Measurements from ENCODE around the gene TNFRSF21.

Gene TNFRSF21

GRCh38 chr6:47309291-47310130 is at the start of gene TNFRSF21:
Gene TNFRSF21 (minus strand): TSS chr6:47309905. CDS start chr6:47309511, 394 bp downstream.
- Histone ChIP-seq H3K9me3 (no peaks in the 10 kb centered on the region), H3K27ac (no peak within 1 kb of the TSS)

GRCh38 chr6:47358440-47359225 is 48.9 kb upstream of the TNFRSF21 start:
- H3K27me3 ChIP-seq: no peaks in the 10 kb centered on the region
- no peaks in the 10 kb centered on the region for H3K9me3 ChIP-seq
- TF ChIP-seq CTCF (IDR thresholded peaks at IDR 0.05): no peak
- peaks cover 0 to 6% of the 10 kb centered on the region in 2 experiments for H3K4me1 ChIP-seq (ENCODE audit: control insufficient read depth in 1 of 2, insufficient read depth in 1 of 2, low read depth in 1 of 2, low read length in 1 of 2)
- H3K27ac ChIP-seq: no peak overlapping the region
- no peak overlapping the region for H3K4me3 ChIP-seq (ENCODE audit: low read depth in 1 of 2, low read length in 1 of 2)
- no peaks in the 10 kb centered on the region for H3K36me3 ChIP-seq

More at GRCh38 chr6:47309291-47310130, at the start of gene TNFRSF21:
- Histone ChIP-seq H3K4me1 (ENCODE audit: control insufficient read depth in 1 of 2, insufficient read depth in 1 of 2, low read depth in 1 of 2, low read length in 1 of 2) (peaks cover 11 to 14% of the 10 kb centered on the region in 2 experiments), H3K4me3 (ENCODE audit: low read depth in 1 of 2, low read length in 1 of 2) (peak within 1 kb of the TSS; percentile 31 to 56), H3K27me3 (peaks cover 71% of the 10 kb centered on the region), H3K36me3 (no peaks in the 10 kb centered on the region)
- no peak for TF ChIP-seq CTCF (IDR thresholded peaks at IDR 0.05)

- H3K27me3 ChIP-seq: no peaks in the 10 kb centered on the region
- no peak overlapping the region for H3K27ac ChIP-seq
- no peak overlapping the region for H3K4me3 ChIP-seq (ENCODE audit: low read depth in 1 of 2, low read length in 1 of 2)
- H3K9me3 ChIP-seq: no peaks in the 10 kb centered on the region
- TF ChIP-seq CTCF (IDR thresholded peaks at IDR 0.05): no peak
- H3K36me3 ChIP-seq: no peaks in the 10 kb centered on the region
- peaks cover 0 to 14% of the 10 kb centered on the region in 2 experiments for H3K4me1 ChIP-seq (ENCODE audit: control insufficient read depth in 1 of 2, insufficient read depth in 1 of 2, low read depth in 1 of 2, low read length in 1 of 2)
Observed at GRCh38 chr6:47357827-47358226, 48.1 kb upstream of the TNFRSF21 start.

GRCh38 chr6:47355496-47355895 is 45.8 kb upstream of the TNFRSF21 start:
- no peaks in the 10 kb centered on the region for H3K9me3 ChIP-seq
- H3K4me3 ChIP-seq (ENCODE audit: low read depth in 1 of 2, low read length in 1 of 2): no peak overlapping the region
- H3K27ac ChIP-seq: no peak overlapping the region
- peaks cover 0 to 19% of the 10 kb centered on the region in 2 experiments for H3K4me1 ChIP-seq (ENCODE audit: control insufficient read depth in 1 of 2, insufficient read depth in 1 of 2, low read depth in 1 of 2, low read length in 1 of 2)
- no peaks in the 10 kb centered on the region for H3K27me3 ChIP-seq
- TF ChIP-seq CTCF (IDR thresholded peaks at IDR 0.05): no peak
- no peaks in the 10 kb centered on the region for H3K36me3 ChIP-seq

GRCh38 chr6:47353871-47354270 is 44.2 kb upstream of the TNFRSF21 start:
- Histone ChIP-seq H3K4me3 (ENCODE audit: low read depth in 1 of 2, low read length in 1 of 2) (no peak overlapping the region), H3K27me3 (no peaks in the 10 kb centered on the region), H3K27ac (no peak overlapping the region), H3K36me3 (no peaks in the 10 kb centered on the region), H3K9me3 (no peaks in the 10 kb centered on the region), H3K4me1 (ENCODE audit: control insufficient read depth in 1 of 2, insufficient read depth in 1 of 2, low read depth in 1 of 2, low read length in 1 of 2) (peaks cover 0 to 19% of the 10 kb centered on the region in 2 experiments)
- no peak for TF ChIP-seq CTCF (IDR thresholded peaks at IDR 0.05)

Data from neutrophil (primary cell).